Type B pancreatic cell (in vitro differentiated cells): ENCODE measurements around the gene PVALEF. TPM values are rescaled to one million over a fixed set of nuclear protein-coding genes. Genes with fewer than 3 reads are reported as not detected.

Experiments used
- DNase-seq: peaks from one replicate; pipeline ENCODE4 v3.0.0; 2021; ENCODE audit warnings: mixed read lengths; ENCODE audit not compliant: unreplicated experiment; ENCODE audit errors: extremely low spot score
- H3K27ac Mint-ChIP-seq: 2 replicates; pipeline ENCODE4 v1.8.0; 2021; ENCODE audit warnings: mild to moderate bottlenecking, mixed read lengths
- H3K27me3 Mint-ChIP-seq: 2 replicates; pipeline ENCODE4 v1.8.0; 2021; ENCODE audit warnings: mixed read lengths
- H3K36me3 Mint-ChIP-seq: 2 replicates; pipeline ENCODE4 v1.8.0; 2021; ENCODE audit warnings: mixed read lengths
- H3K4me1 Mint-ChIP-seq: one replicate; pipeline ENCODE4 v1.8.0; 2021; ENCODE audit warnings: mixed read lengths; ENCODE audit not compliant: unreplicated experiment
- H3K4me3 Mint-ChIP-seq: 2 replicates; pipeline ENCODE4 v1.8.0; 2021; ENCODE audit warnings: mild to moderate bottlenecking, mixed read lengths
- H3K9me3 Mint-ChIP-seq: 2 replicates; pipeline ENCODE4 v1.8.0; 2021; ENCODE audit warnings: mixed read lengths
- total RNA-seq: library from RNA; stranded (reverse); gene quantifications from 2 replicates; pipeline ENCODE4 v1.2.1, GENCODE V29; 2021; ENCODE audit warnings: low replicate concordance
- TF ChIP-seq, protein P1 (sequence below): fragments of 200-600 bp; sonication (generic); conservative IDR thresholded peaks from 2 replicates; pipeline ENCODE4 v1.5.0; 2021; ENCODE audit warnings: antibody characterized with exemption, mild to moderate bottlenecking

The PVALEF gene
- total RNA-seq, 1 donor from 2014 or later, result not detected

DNA sequence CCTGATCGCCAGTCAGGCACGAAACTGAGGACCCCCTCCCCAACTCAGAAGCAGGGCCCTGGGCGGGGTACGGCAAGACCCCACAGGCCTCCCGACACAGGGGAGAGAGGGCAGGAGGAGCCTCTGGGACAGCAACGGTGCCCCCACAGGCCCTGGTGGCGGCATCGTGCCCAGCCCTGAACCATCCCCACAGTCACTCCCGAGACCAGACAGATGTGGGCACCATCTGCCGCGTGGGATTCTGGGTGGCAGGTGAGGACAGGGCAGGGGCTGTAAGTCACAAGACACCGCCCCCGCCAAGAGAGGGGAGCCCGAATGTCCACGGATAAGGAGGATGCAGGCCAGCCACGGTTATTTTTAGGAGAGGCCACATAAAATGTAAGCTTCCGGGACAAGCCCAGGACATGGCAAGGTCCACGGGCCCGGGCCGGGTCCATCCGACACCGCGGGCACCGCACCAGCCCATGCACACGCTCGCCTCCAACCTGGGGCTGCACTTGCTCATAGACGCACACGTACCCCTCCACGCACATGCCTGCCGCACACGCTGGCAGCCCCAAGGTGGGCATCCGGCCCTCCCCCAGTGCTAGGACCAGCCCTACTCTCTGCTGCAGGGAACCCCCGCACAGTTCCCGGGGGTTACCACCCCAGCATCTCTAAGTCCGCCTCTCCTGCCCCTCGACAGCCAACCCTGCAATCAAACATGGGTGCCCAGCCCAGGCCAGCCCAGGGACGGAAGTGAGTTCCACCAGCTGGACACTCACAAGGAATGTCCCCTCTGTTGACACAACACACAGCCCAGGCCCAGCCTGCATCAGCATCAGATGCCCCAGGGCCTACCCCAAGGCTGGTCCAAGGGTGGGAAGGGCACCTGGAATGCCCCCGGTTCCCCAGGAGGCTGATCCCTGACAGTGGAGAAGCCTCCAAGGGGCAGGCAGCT, 8.2 kb upstream of the PVALEF start:
- Mint-ChIP-seq H3K4me3 (no peak overlapping the region), H3K36me3 (no peaks in the 10 kb centered on the region), H3K9me3 (no peaks in the 10 kb centered on the region), H3K4me1 (no peaks in the 10 kb centered on the region), H3K27me3 (no peaks in the 10 kb centered on the region), H3K27ac (no peak overlapping the region)
- no peak for DNase-seq
- TF ChIP-seq, protein P1, sequence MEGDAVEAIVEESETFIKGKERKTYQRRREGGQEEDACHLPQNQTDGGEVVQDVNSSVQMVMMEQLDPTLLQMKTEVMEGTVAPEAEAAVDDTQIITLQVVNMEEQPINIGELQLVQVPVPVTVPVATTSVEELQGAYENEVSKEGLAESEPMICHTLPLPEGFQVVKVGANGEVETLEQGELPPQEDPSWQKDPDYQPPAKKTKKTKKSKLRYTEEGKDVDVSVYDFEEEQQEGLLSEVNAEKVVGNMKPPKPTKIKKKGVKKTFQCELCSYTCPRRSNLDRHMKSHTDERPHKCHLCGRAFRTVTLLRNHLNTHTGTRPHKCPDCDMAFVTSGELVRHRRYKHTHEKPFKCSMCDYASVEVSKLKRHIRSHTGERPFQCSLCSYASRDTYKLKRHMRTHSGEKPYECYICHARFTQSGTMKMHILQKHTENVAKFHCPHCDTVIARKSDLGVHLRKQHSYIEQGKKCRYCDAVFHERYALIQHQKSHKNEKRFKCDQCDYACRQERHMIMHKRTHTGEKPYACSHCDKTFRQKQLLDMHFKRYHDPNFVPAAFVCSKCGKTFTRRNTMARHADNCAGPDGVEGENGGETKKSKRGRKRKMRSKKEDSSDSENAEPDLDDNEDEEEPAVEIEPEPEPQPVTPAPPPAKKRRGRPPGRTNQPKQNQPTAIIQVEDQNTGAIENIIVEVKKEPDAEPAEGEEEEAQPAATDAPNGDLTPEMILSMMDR, result no peak

DNA sequence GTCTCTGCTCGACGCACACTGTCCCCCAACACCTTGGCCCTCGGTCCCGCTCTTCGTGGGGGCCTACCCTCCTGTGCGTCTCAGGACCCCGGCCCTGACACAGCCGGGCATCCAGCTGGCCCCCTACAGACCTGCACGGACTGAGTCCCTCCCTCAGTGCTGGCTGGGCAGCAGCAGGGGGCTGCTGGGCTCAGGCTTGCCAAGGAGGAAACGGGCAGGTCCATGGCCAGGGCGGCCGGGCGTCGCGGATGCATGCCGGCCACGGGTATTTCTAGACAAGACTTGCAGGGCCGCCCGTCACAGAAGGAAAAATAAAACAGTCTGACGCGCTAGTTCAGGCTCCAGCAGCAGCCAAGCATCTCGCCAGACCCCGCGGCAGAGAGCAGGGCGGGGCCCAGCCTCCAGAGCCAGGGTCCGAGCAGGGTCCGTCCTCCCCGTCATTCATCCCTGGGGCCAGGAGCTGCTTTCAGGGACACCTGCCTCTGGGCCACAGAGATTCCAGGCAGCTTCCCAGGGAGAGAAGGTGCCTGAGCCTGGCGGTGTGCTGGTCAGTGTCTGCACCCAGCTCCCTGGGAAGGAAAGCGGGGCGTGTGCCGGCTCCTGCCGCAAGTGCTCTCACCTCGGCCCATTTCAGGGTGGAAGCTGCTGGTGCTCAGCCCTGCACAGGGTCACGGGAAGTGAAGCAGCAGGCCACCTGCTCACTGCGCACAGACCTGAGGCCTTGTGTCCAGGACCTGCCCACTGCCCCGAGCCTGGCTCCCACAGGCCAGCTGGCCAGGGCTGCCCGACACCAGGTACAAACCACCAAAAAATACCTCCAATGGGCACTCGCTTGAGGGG, 7.2 kb upstream of the PVALEF start:
- DNase-seq, result no peak
- TF ChIP-seq, protein P1, result no peak
- no peak overlapping the region for H3K27ac Mint-ChIP-seq
- no peaks in the 10 kb centered on the region for H3K4me1 Mint-ChIP-seq
- no peaks in the 10 kb centered on the region for H3K36me3 Mint-ChIP-seq
- no peaks in the 10 kb centered on the region for H3K9me3 Mint-ChIP-seq
- H3K4me3 Mint-ChIP-seq, result no peak overlapping the region
- H3K27me3 Mint-ChIP-seq, result no peaks in the 10 kb centered on the region

DNA sequence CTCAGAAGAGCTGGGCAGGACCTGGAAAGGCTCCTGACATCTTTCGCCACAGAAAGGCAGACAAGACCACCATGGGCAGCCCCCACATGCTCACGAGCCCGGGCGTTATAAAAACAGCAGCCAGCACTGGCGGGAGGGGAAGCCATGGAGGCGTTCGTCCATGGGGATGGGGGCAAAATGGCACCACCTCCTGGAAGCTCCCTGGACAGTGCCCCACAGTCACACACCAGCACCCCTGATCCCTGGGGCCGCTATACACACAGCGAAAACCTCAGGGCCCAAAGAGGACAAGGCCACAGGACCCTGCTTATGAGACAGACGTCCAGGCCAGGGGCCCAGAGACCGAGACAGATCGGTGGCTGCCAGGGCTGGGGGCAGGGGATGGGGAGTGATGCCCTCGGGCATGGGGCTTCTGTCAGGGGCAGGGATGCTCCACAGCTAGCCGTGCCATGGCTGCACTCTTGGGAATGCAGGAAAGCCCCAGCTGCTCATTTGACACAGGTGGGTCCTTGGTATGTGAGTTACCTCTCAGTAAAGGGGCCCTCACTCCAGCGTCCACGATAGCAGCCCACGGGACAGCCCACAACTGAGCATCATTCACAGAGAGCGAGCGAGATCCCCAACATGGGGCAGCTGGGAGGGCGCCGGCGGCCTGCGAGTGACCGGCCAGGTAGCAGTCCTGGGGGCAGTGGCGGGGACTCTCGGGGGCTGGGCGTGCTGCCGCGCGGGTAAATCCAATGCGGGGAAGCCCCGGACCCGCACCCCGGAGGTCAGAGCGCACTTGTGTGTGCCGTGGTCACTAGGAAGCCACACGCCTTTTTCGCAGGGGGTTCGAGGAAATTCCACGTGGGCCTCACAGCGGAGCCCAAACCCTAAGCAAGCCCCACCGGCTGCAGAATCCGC, 6.4 kb upstream of the PVALEF start:
- DNase-seq, result no peak
- Mint-ChIP-seq H3K4me3 (no peak overlapping the region), H3K27ac (no peak overlapping the region), H3K9me3 (no peaks in the 10 kb centered on the region), H3K36me3 (no peaks in the 10 kb centered on the region), H3K27me3 (no peaks in the 10 kb centered on the region), H3K4me1 (no peaks in the 10 kb centered on the region)
- TF ChIP-seq, protein P1, result no peak

DNA sequence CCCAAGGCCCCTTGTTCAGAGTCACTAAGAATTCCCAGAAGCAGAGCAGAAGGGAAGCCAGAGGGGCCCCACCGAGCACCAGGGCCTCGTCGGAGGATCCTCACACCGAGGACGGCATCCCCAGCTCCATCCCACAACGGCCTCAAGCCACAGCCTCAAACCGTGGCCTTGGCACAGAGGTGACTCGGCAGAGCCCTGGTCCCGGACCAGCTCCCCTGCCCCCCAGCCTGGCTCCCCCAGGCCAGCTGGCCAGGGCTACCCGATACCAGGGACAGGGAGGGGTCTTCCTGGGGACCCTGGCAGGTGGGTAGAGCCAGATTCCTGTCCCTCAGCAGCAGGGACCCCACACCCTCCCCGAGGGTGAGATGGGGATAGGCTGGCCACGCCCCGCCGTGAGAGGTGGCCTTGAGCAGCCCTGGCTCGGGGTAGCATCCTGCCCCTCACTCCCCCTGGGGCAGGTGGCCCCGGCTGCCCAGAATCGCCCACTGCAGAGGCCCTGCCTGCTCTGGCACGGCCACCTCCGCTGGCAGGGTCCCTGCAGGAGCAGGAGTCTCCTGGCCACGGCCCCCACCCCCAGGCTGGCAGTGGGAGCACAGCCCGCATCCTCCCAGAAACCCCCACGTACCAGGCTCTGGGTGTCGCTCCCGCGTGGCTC, 5.6 kb upstream of the PVALEF start:
- no peaks in the 10 kb centered on the region for H3K27me3 Mint-ChIP-seq
- DNase-seq, result no peak
- H3K4me1 Mint-ChIP-seq, result no peaks in the 10 kb centered on the region
- no peak overlapping the region for H3K4me3 Mint-ChIP-seq
- no peaks in the 10 kb centered on the region for H3K9me3 Mint-ChIP-seq
- no peaks in the 10 kb centered on the region for H3K36me3 Mint-ChIP-seq
- TF ChIP-seq, protein P1, result no peak
- no peak overlapping the region for H3K27ac Mint-ChIP-seq

DNA sequence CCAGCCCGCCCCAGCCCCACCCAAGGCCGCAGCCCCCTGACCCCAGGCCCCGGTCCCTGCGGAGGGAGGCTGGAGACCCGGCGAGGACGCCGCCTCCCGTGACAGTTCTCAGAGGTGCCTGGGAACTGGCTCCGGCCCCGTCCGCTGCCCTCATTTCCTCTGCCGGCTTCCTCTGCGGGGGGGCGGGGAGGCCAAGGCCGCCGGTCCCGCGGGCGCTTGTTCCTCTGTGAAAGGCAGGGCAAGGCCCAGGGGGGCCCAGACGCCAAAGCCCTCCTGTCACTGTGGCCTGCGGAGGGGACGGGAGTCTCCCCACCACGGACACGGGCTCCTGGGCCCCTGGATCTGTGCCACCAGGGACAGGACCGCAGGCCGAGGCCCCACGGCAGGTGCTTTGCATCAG, 5.0 kb upstream of the PVALEF start:
- DNase-seq, result no peak
- no peaks in the 10 kb centered on the region for H3K36me3 Mint-ChIP-seq
- H3K27me3 Mint-ChIP-seq, result no peaks in the 10 kb centered on the region
- H3K4me1 Mint-ChIP-seq, result no peaks in the 10 kb centered on the region
- TF ChIP-seq, protein P1, result no peak
- no peak overlapping the region for H3K4me3 Mint-ChIP-seq
- no peaks in the 10 kb centered on the region for H3K9me3 Mint-ChIP-seq
- no peak overlapping the region for H3K27ac Mint-ChIP-seq
